OCI-LY1 (cell line): ENCODE results near the gene SMIM14.

Experiments
- CTCF ChIP-seq: fragments of 200-600 bp; sonication (generic), shearing (Covaris generic); IDR thresholded peaks from 2 replicates; pipeline ENCODE4 v1.5.1; 2017; ENCODE audit warnings: mild to moderate bottlenecking, antibody characterized with exemption, low read length, moderate library complexity, mixed read lengths
- EZH2 ChIP-seq: fragments of 200-600 bp; sonication (generic), shearing (Covaris generic); IDR thresholded peaks from 2 replicates; pipeline ENCODE4 v1.8.0; 2017; ENCODE audit warnings: borderline replicate concordance, mixed run types, mild to moderate bottlenecking, antibody characterized with exemption, low read length, moderate library complexity, mixed read lengths

- no peak for TF ChIP-seq CTCF
- TF ChIP-seq EZH2, result no peak
These were observed 50.8 kb downstream of the SMIM14 start for GRCh38 chr4:39587881-39588280.
